ENCODE results near the gene DDX59. TPM values are rescaled to one million over a fixed set of nuclear protein-coding genes. Genes with fewer than 3 reads are reported as not detected.

Gene DDX59
- polyA plus RNA-seq, 1 donor from 2014 or later: 21.0 TPM

GRCh38 chr1:200653022-200653462 is 16.7 kb downstream of the DDX59 start:
- Histone ChIP-seq H3K79me2 (replicated peaks; ENCODE audit: insufficient read depth, low read length) (no peaks in the 10 kb centered on the region), H3K27ac (ENCODE audit: low read length) (no peak overlapping the region), H3F3A (ENCODE audit: insufficient read depth, low read length, poor library complexity, severe bottlenecking) (no peaks in the 10 kb centered on the region), H3K4me2 (ENCODE audit: low read length) (no peak overlapping the region), H3K27me3 (ENCODE audit: insufficient read depth, low read depth, low read length) (no peaks in the 10 kb centered on the region), H3K36me3 (ENCODE audit: insufficient read depth, low read length) (no peaks in the 10 kb centered on the region), H3K4me3 (ENCODE audit: low read length) (no peak overlapping the region), H3K9me2 (ENCODE audit: insufficient read depth, low read length) (no peaks in the 10 kb centered on the region), H2AFZ (ENCODE audit: low read depth, low read length) (no peak overlapping the region), H3K9ac (ENCODE audit: low read length) (no peak overlapping the region), H4K20me1 (ENCODE audit: insufficient read depth) (no peaks in the 10 kb centered on the region), H3K9me3 (ENCODE audit: low read length) (no peaks in the 10 kb centered on the region)
- TF ChIP-seq RAD21 (conservative IDR thresholded peaks at IDR 0.05): no peak
- TF ChIP-seq TAF1 (IDR thresholded peaks at IDR 0.05; ENCODE audit: low read depth): no peak
- no peak for TF ChIP-seq EZH2 (IDR thresholded peaks at IDR 0.05; ENCODE audit: borderline replicate concordance, insufficient read depth, low read length, poor library complexity, severe bottlenecking)
- no peak for TF ChIP-seq SMC3 (conservative IDR thresholded peaks at IDR 0.05; ENCODE audit: poor library complexity)
- no peak for TF ChIP-seq REST (IDR thresholded peaks at IDR 0.05; ENCODE audit: borderline replicate concordance)
- no peak for TF ChIP-seq CTCF (IDR thresholded peaks at IDR 0.05; ENCODE audit: poor library complexity, severe bottlenecking)
- no peak for TF ChIP-seq EP300 (conservative IDR thresholded peaks at IDR 0.05; ENCODE audit: poor library complexity, severe bottlenecking)
- TF ChIP-seq POLR2AphosphoS5 (IDR thresholded peaks at IDR 0.05): no peak
- TF ChIP-seq MXI1 (conservative IDR thresholded peaks at IDR 0.05; ENCODE audit: poor library complexity, severe bottlenecking): no peak

GRCh38 chr1:200652378-200652777 is 17.3 kb downstream of the DDX59 start:
- no peaks in the 10 kb centered on the region for H3F3A ChIP-seq (ENCODE audit: insufficient read depth, low read length, poor library complexity, severe bottlenecking)
- H2AFZ ChIP-seq (ENCODE audit: low read depth, low read length): no peak overlapping the region
- no peaks in the 10 kb centered on the region for H4K20me1 ChIP-seq (ENCODE audit: insufficient read depth)
- no peaks in the 10 kb centered on the region for H3K79me2 ChIP-seq (replicated peaks; ENCODE audit: insufficient read depth, low read length)
- H3K27me3 ChIP-seq (ENCODE audit: insufficient read depth, low read depth, low read length): no peaks in the 10 kb centered on the region
- no peaks in the 10 kb centered on the region for H3K36me3 ChIP-seq (ENCODE audit: insufficient read depth, low read length)
- no peak overlapping the region for H3K4me2 ChIP-seq (ENCODE audit: low read length)
- H3K4me3 ChIP-seq (ENCODE audit: low read length): no peak overlapping the region
- H3K9me2 ChIP-seq (ENCODE audit: insufficient read depth, low read length): no peaks in the 10 kb centered on the region
- TF ChIP-seq POLR2AphosphoS5 (IDR thresholded peaks at IDR 0.05) (no peak), REST (IDR thresholded peaks at IDR 0.05; ENCODE audit: borderline replicate concordance) (no peak), SMC3 (conservative IDR thresholded peaks at IDR 0.05; ENCODE audit: poor library complexity) (no peak), RAD21 (conservative IDR thresholded peaks at IDR 0.05) (no peak), EZH2 (IDR thresholded peaks at IDR 0.05; ENCODE audit: borderline replicate concordance, insufficient read depth, low read length, poor library complexity, severe bottlenecking) (no peak), CTCF (IDR thresholded peaks at IDR 0.05; ENCODE audit: poor library complexity, severe bottlenecking) (no peak), TAF1 (IDR thresholded peaks at IDR 0.05; ENCODE audit: low read depth) (no peak), MXI1 (conservative IDR thresholded peaks at IDR 0.05; ENCODE audit: poor library complexity, severe bottlenecking) (no peak), EP300 (conservative IDR thresholded peaks at IDR 0.05; ENCODE audit: poor library complexity, severe bottlenecking) (no peak)
- H3K9me3 ChIP-seq (ENCODE audit: low read length): no peaks in the 10 kb centered on the region
- no peak overlapping the region for H3K27ac ChIP-seq (ENCODE audit: low read length)
- H3K9ac ChIP-seq (ENCODE audit: low read length): no peak overlapping the region
